COLO668 (cell line): ENCODE results near the gene HOXD8.

Experiments
- DNase-seq: peaks from one replicate; lab custom pipeline; 2025; ENCODE audit not compliant: unreplicated experiment; lab: John Stamatoyannopoulos, UW

The HOXD8 gene

DNA sequence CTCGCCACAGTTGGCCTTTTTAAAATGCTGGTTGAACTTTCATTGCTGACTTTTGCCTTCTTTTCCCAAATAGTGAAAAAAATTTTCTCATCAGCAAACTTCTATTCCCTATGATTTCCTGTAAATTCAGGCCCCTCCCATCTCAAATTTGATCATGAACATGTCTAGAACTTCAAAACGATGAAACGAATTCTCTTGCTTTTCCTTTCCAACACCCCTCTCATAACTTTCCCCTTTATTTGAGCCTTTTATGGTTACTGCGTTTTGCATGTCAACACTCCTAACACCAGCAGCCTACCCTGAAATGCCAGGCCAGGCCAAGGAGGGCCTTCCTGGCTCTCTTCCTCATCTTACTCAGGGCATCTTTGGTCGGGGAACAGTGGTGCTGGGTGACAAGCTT is 38.6 kb upstream of the HOXD8 start:
- DNase-seq, result no peak

DNA sequence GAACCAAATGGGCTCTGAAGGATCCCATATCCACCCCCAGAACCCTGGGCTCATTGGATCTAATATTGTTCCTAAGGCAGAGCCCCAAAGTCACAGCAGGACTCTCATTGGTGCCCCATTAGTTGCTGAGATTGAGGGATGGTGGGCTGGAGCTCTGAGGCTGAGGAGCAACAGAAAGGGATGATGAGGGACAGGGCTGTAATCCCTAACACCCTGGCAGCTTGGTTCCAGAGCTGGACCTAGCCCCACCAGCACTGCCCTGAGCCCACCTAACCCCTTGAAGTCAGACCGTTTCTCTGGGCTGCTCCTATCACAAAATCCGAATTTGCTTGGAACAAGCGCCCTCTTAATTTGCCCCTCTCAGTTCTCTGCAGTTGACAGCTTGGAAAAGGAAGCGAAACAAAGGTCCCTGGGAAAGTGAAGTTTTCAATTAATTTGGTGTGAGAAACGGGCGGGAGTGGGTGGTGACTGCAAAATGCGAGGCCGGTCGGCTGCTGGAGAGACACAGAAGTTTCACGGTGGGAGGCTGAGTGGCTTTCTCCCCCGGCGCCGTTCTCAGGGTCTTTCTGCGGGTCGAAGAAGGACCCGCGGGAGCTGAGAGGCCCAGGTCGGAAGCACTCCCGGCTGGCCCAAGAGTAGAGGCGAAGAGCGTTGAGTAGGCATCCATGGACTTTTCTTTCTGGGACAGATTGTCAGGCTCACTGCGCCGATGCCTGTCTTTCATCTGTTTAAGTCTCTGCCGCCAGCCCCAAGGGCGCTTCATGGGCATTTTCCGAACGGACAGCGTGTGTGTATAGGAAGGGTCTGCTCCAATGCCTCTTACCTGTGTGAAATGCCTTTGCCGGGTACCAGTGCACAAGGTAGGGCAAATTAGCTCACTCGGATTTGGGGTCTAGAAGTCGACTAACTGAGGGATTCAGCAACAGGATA is 37.9 kb upstream of the HOXD8 start:
- DNase-seq, result no peak

DNA sequence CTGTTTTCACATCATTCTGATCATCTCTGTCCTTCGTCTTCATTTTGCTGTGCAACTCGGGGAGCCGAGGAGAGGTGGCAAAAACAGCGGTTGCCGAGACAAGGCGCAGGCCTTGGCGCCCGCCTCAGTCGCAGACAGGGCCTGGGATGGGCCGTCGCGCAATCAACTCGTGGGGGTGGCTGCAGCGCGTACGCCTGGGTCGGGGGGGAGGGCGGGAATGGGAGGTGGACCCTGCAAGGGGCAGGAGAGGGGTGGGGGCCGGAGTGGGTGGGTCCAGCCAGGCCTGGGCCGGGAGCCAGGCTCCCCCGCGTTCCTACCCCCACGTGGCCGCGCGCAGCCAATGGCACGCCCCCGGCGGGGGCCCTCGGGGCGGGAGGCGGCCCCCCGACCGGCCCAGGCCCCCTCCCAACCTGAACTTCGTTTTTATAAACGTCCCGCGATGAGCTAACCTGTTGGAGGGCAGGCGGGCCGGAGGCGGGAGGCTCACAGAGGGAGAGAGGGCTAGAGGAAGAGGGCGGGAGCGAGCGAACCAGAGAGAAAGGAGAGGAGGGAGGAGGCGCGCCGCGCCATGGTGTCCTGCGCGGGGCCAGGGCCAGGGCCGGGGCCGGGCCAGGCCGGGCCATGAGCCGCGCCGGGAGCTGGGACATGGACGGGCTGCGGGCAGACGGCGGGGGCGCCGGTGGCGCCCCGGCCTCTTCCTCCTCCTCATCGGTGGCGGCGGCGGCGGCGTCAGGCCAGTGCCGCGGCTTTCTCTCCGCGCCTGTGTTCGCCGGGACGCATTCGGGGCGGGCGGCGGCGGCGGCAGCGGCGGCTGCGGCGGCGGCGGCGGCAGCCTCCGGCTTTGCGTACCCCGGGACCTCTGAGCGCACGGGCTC is 37.0 kb upstream of the HOXD8 start, which contains the start of gene HOXD13:
Gene HOXD13, plus strand, starts transcription at position 452 of the 875 bp plus-strand sequence. Its CDS starts 170 bp downstream, at position 622.
- peak; percentile 68 for DNase-seq

DNA sequence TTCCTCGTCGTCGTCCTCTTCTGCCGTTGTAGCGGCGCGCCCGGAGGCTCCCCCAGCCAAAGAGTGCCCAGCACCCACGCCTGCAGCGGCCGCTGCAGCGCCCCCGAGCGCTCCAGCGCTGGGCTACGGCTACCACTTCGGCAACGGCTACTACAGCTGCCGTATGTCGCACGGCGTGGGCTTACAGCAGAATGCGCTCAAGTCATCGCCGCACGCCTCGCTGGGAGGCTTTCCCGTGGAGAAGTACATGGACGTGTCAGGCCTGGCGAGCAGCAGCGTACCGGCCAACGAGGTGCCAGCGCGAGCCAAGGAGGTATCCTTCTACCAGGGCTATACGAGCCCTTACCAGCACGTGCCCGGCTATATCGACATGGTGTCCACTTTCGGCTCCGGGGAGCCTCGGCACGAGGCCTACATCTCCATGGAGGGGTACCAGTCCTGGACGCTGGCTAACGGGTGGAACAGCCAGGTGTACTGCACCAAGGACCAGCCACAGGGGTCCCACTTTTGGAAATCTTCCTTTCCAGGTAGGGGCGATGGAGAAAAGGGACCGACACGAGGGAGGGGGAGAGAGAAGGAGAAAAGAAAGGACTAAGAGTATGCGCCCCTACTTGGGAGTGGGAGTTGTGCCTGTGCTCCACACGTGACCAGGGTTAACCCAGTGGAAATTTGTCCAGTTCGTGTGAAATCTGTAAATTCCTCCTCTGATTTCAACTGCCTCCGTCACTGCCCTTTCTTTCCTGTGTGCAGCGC is 36.2 kb upstream of the HOXD8 start:
- DNase-seq, result peak; percentile 71

DNA sequence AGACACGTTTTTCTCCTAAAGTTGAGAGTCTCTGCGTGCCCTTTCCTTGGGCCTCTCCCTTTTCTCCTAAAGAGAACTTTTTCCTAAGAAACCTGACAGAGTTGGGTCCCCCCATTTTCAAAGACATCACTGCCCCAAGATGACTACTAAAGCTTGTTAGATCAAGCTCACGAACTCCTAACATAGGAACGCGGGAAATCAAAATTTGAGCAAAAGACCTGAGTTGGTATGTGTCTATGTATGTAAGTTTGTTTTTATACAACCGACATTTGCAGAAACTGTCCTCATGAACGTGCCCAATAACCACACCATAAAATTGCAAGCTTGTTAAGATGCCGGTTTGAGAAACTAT is 35.6 kb upstream of the HOXD8 start:
- DNase-seq, result no peak

DNA sequence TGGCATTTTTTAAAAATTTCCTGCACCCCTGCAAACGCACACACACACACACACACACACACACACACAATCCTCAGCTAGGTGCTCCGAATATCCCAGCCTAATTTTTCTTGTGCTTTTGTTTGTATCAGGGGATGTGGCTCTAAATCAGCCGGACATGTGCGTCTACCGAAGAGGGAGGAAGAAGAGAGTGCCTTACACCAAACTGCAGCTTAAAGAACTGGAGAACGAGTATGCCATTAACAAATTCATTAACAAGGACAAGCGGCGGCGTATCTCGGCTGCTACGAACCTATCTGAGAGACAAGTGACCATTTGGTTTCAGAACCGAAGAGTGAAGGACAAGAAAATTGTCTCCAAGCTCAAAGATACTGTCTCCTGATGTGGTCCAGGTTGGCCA is 35.2 kb upstream of the HOXD8 start:
- DNase-seq, result no peak

DNA sequence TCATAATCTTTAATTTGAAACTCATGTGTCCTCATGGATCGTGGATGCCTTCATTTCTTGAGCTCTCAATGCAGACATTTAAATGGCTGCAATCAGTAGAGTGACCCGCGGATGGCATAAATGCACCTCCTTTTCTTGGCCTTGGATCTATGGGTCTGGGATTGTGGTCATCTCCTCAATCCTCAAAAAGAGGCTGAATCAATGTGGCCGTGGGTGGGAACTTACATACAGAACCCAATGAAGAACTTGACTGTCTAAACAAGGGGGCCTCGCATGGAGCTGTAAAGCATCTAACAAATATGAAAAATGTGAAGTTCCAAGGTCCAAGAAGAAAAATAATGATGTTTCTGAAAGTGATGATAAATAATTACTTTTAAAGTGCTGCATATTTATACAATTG is 34.1 kb upstream of the HOXD8 start:
- no peak for DNase-seq

DNA sequence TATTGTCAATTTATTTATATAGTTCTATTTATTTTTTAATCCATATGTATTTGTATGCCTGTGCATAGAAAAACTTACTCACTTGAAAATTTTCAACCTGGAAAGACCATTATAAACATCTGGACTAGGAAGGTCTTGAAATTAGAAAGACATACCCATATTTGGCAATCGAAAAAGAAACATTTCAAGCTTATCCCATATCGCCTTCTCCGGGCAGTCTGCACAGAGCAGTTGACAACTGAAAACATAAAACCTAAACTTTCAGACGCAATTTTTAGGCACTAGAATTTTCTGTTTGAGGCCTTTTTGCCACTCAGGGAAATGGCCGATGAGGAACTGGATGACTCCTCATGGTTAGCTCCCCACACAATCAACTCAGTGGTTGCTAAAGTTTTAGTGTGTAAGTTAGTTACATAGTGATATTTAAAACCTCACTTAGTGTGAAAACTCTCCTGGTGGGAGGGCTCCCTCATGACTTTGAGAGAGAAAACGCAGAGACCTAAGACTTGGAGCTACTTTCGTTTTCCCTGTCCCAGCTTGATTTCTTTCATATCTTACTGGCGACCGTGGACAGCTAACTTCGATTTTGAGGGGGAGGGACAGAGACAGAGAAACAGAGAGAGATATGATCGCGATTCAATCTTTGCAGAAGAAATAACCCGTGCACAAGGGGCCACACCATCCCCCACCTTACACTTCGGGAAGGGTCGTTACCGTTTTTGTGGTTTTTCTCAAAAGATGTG is 33.1 kb upstream of the HOXD8 start:
- no peak for DNase-seq

DNA sequence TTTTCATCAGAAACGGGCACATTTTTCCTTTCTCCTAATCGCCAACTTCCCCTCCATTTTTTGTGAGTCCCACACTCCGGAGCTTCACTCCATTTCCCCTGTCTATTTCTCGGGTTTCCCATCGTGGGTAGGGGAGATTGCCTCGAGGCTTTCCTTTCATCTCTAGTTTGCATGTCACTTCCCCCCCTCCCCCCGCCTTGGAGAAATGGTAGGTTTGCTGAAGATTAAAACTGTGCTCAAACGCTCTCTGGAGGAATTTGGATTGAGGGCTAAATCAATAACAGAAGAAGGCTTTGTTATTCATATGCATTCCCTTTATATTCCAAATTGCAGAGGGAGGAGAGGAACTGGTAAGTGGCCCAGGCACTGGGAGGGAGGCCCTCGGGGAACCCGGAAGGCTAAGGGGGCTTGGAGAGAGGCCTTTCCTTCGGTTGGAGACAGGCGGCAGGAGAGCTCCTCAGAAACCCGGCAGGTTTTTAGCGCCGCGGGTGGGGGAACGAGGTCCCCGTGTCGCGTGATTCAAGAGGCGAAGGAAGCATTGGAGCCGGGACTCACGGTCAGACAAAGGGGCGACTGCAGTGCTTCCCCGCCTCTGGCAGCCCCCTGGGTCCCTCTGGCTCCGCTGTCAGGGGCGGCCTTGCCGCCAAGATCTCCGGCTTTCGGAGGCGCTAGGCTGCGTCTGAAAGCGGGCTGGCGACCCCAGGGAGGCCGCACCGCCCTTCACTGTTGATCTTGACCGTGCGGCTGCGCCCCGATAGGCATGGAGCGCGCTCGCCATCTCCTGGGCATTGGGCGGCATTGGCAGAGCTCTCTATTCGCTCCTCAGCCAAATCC is 32.3 kb upstream of the HOXD8 start:
- DNase-seq, result peak; percentile 86

DNA sequence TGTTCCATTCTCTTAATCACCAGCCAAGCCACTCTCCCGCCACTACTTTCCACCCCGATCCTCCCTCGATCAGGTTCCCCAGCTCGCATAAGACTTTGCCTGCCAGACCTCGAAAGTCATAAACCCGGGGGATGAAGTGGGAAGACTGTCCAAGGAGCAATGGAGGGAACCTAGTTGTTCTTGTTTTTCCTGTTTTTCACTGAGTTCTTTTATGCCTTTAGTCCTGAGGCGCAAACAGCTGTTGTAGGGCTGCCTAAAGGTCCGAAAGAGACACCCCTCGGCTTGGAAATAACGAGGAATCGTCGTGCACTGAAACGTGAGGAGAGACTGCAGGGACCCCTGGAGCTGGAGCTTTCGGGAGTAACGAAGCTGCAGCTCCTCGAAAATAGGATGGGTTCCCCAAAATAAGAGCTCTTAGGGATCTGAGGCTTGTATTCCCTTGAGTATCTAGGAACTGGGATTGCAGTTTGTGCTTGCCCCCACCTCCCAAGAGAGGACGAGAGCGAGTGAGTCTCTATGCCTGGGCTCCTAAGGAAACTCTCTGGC is 31.6 kb upstream of the HOXD8 start:
- DNase-seq, result no peak

DNA sequence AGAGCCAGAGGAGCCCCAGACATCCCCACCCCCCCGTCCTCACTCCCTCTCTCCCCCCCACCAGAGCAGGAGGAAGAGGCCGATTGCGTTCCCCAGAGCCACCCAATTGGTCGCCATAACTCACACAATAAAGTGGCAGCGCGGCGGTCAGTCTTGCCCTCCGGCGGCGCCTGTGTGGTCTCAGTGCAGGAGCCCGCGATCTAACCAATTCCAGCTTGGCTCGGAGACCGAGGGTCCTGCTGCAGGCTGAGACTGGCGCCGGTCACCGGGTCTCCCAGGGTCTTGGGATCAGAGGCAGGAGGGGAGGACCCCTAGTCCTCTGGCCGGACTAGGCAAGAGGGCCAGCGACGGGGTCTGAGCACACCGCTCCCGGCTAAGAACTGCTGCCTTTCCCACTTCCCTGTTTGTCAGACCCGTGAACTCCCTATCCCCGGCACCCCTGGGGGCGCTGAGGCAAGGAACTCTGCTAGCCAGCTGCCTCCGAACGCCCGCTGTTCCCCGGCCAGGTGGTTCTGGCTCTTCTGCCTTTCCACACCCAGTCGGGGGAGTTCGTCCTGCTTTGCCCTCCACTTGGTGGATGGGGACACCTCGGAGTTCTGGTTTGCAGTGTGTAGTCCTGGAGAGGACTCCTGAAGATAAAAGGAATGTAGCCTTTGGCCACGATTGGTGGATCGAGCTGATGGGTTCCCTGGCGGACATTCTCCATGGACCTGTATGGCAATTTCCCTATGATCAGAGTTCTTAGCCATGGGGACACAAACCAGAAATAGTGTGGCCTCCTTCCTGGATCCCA is 30.9 kb upstream of the HOXD8 start:
- peak; percentile 62 for DNase-seq

DNA sequence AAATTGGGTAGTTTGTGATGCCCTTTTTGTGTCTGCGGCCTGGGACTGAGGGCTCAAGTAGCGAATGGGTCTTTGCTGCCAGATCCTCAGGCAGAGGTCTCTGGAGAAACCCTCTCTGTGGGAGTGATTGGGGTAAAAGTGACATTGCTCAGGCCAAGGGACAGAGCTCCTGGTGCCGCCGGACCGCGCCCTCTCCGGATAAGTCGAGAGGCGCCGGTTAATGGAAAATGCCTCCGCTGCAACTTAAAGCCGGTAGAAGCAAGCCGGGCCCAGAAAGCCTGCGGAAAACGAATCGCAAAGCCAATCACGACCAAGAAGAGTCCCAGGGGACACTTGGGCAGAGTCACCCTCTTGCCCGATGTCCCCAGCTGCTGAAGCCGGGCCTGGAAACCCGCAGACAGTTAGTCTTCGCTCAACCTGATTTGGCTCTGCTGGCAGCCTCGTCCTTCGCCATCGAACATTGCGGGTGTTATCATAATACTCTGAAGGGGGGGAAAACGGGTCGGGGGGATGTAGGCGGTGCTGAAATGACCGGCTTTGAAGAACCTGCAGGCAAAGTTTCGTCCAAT is 30.3 kb upstream of the HOXD8 start:
- DNase-seq, result no peak

DNA sequence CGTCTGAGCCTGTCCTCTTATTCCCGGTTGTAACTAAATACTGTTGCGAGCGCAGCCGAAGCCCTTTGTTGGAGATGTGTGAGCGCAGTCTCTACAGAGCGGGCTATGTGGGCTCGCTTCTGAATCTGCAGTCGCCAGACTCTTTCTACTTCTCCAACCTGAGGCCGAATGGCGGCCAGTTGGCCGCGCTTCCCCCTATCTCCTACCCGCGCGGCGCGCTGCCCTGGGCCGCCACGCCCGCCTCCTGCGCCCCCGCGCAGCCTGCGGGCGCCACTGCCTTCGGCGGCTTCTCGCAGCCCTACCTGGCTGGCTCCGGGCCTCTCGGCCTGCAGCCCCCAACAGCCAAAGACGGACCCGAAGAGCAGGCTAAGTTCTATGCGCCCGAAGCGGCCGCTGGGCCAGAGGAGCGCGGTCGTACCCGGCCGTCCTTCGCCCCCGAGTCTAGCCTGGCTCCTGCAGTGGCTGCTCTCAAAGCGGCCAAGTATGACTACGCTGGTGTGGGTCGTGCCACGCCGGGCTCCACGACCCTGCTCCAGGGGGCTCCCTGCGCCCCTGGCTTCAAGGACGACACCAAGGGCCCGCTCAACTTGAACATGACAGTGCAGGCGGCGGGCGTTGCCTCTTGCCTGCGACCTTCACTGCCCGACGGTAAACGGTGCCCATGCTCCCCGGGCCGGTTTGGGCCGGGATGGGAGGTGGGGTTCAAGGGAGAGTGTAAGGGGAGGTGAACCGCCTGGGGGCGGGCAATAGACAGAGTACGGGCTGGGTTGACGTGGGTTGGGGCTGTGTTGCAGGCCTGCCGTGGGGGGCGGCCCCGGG is 29.6 kb upstream of the HOXD8 start, which contains the start of gene HOXD12:
Gene HOXD12, plus strand, starts transcription at position 68 of the 819 bp plus-strand sequence. Its CDS starts 7 bp downstream, at position 75.
- peak; percentile 24 for DNase-seq

DNA sequence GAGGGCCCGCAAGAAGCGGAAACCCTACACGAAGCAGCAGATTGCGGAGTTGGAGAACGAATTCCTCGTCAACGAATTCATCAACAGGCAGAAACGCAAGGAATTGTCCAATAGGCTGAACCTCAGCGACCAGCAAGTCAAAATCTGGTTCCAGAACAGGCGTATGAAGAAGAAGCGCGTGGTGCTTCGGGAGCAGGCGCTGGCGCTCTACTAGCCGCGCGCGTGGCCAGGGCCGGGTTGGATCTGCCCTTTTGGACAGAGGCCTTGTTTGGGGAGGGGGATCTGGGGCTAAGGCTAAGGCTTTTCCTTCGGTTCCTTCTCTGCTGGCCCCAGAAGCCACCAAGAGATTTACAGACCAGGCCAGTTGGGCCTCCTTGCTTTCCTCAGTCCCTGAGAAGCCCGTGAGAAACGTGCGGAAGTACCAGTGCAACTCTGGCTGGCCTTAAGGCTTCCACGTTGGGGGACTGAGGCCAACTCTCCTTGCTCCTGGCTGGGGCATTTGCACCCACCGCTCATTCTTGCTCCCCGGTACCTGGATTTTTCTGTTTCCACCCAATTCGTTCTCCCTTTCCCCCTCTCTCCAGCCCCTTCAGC is 28.9 kb upstream of the HOXD8 start:
- DNase-seq, result no peak

DNA sequence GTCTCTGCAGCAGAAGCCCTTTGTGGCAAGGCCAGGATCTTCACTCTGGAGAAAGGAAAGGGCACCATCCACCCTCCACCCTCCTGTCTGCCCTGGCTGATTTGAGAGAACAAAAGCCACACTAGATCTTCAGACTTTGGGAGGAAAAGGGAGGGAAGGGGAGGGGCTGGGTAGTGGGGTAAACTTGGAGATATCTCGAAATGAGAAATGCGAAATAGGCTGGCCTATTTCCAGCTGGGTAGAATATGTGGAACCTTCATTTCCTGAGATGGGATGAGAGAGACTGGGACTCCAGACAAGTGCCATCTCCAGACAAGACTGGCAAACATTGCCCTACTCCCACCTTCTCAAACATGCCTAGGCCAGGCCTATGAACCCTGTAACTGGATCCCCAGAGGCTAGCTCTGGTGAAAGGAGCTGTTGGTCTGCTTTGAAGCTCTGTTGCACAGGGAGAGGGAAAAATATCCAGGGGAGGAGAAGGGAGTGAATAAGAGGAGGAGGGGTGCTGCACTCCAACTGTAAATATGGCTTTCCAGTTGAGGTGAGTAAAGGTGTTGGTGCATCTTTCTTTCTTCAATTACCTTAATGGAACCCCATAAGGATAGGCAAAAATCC is 28.2 kb upstream of the HOXD8 start:
- no peak for DNase-seq

DNA sequence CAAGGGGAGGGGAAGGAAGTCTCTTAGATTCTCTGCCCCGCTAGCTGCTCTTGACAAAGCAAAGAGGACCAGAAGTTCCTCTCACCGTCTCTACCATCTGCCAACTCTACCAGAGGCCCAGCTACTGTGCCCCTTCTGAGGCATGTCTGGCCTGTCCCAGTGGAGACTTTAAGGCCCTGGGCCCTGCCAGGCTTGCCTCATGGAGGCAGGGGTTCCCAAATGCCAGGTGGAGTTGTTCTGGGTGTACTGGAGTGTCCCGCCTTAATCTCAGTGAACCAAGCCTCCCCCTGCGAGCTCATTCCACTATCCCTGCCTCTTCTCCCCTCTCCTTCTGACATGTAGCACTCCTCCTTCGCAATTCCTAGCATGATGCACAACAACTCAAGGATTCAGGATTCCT is 27.7 kb upstream of the HOXD8 start:
- DNase-seq, result no peak
